Measurements from ENCODE around the gene ELAVL1.
"Not testable (repeated sequence)": the region's sequence is repeated elsewhere in the genome, so short reads cannot be mapped to it uniquely, and the experiment has no call there.

Gene ELAVL1

GRCh38 chr19:8005534-8006256 is at the start of gene ELAVL1:
Gene ELAVL1, minus strand, starts transcription at chr19:8005641. Its CDS starts 13,826 bp downstream, at chr19:7991815.
- peak; percentile 83 to 91 for DNase-seq (ENCODE audit: low read depth in 2 of 2)

- no peak for DNase-seq (ENCODE audit: low read depth in 2 of 2)
Observed at GRCh38 chr19:8054169-8054568, 48.7 kb upstream of the ELAVL1 start.

GRCh38 chr19:8052464-8052859 is 47.0 kb upstream of the ELAVL1 start, which contains the start of gene CCL25:
Gene CCL25, plus strand, starts transcription at chr19:8052760. Its CDS starts 290 bp downstream, at chr19:8053050.
- no peak for DNase-seq (ENCODE audit: low read depth in 2 of 2)

GRCh38 chr19:8050274-8051096 is 45.0 kb upstream of the ELAVL1 start:
- peak; percentile 77 to 94 for DNase-seq (ENCODE audit: low read depth in 2 of 2)

DNA sequence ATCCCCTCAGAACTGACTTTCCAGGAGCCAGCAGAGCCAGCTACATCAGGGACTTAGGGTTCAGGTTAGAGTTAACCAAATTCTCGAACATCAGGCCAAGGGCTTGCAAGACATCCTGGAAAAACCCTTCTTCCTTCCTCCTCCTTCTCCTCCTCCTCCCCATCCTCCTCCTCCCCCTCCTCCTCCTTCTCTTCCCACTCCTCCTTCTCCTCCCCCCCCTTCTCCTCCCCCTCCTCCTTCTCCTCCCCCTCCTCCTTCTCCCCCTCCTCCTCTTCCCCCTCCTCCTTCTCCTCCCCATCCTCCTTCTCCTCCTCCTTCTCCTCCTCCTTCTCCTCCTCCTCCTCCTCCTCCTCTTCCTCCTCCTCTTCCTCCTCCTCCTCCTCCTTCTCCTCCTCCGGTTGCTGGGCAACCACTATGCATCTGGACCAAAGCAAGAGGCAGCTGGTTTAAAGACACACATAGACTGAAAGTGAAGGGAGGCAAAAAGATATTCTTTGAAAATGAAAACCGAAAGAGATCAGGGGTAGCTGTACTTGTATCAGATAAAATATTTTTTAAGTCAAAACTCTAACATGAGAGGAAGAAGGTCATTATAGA is 41.2 kb upstream of the ELAVL1 start:
- no peak for DNase-seq (ENCODE audit: low read depth in 2 of 2)

DNA sequence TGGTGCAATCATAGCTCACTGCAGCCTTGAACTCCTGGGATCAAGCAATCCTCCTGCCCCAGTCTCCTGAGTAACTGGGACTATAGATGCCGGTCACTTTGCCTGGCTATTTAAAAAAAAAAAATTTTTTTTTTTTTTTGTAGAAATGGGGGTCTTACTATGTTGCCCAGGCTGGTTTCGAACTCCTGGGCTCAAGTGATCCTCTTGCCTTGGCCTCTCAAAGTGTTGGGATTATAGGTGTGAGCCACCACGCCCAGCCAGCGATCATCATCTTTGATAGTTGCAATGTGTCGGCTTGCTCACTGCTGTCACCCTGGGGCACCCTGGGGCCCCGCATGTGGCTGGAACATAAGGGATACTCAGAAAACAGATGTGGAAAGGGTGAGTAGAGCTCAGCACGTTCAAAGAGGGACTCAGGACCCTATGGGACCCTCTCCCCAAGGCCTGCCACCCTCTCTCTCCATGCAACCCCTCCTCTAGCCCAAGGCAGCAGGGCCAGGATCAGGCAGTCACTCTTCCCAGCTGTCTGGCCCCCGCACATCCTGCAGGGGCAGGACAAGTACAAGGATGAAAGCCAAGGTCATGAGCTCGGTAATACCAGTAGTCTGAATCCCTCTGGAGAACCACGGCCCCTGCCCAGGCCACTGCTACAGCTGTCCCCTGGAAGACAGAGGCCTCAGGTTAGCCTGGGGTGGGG is 40.6 kb upstream of the ELAVL1 start:
- no peak for DNase-seq (ENCODE audit: low read depth in 2 of 2)

- no peak for DNase-seq (ENCODE audit: low read depth in 2 of 2)
Observed at GRCh38 chr19:8044018-8044417, 38.6 kb upstream of the ELAVL1 start.

DNA sequence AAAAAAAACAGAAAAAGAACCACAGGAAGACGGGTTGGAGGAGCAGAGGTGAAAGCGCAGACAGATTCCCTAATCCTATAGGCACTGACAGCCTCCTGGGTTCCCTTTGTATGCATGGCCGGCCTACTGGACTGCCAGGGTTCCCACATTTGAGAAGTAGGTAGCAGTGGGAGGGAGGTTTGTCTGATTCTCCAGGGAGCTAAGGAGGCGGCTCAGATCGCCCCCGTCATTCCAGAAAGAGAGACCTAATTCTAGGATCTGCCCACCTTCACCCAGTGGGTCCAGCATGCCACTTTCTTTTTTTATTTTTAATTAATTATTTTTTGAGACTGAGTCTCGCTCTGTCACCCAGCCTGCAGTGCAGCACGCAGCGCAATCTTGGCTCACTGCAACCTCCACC is 37.5 kb upstream of the ELAVL1 start:
- DNase-seq (ENCODE audit: low read depth in 2 of 2): no peak

- DNase-seq (ENCODE audit: low read depth in 2 of 2): no peak
Observed at GRCh38 chr19:8041531-8041931, 36.1 kb upstream of the ELAVL1 start.

GRCh38 chr19:8039231-8039630 is 33.8 kb upstream of the ELAVL1 start:
- DNase-seq (ENCODE audit: low read depth in 2 of 2): no peak

GRCh38 chr19:8038815-8039214 is 33.4 kb upstream of the ELAVL1 start:
- no peak for DNase-seq (ENCODE audit: low read depth in 2 of 2)

DNA sequence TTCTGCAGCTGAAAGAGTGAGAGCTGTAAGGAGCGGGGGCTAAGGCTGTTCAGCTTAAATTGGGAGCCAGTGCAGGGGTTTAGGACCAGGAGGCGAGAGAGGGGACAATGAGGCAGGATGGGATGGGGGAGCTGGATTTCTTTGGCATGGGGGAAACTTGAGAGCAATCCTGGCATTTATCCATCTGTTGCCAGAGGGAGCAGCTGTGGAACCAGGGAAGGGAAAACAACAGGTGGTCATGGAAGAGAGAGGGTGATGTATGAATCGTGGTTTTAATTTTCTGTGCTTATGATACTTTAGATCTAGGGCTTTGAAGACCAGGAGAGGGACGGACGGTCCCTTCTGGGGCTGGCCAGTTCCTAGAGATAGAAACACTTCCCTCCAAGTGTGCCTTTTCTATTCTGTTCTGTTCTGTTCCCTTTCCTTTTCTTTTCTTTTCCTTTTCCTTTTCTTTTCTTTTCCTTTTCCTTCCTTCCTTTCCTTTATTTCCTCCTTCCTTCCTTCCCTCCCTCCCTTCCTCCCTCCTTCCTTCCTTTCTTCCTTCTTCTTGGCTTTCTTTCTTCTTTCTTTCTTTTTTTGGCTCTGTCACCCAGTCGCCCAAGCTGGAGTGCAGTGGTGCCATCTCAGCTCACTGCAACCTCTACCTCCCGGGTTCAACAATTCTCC is 31.1 kb upstream of the ELAVL1 start:
- no peak for DNase-seq (ENCODE audit: low read depth in 2 of 2)

GRCh38 chr19:8034178-8034525 is 28.7 kb upstream of the ELAVL1 start:
- DNase-seq (ENCODE audit: low read depth in 2 of 2): no peak

GRCh38 chr19:8033287-8034177 is 28.1 kb upstream of the ELAVL1 start:
- not testable (repeated sequence) for DNase-seq (ENCODE audit: low read depth in 2 of 2)

- DNase-seq (ENCODE audit: low read depth in 2 of 2): no peak
Observed at GRCh38 chr19:8030960-8031359, 25.5 kb upstream of the ELAVL1 start.

DNA sequence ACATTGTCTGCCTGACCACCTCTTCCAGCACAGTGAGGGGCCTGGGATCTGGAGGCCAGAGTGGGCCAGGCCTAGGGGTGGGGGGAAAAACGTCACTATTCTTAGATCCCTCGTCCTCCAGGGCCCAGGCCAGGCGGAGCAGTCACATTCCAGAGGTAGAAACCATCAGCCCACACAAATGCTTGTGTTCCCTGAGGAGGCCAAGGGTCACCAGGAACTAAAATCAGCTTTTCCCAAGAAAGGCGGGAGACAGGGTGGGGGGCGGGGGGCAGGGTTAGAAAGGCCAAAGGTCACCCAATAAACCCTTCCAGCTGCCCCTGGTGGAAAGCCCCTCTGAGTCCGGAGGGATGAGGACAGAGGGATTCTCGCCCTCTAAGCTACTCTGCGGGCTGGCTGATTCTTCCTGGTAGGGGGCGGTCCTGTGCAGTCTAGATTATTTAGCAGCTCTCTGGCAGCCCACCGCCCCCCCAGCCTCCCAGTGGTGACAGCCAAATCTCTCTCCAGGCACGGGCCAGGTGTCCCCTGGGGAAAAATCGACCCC is 23.6 kb upstream of the ELAVL1 start:
- no peak for DNase-seq (ENCODE audit: low read depth in 2 of 2)

- no peak for DNase-seq (ENCODE audit: low read depth in 2 of 2)
Observed at GRCh38 chr19:8025316-8025715, 19.9 kb upstream of the ELAVL1 start.

DNA sequence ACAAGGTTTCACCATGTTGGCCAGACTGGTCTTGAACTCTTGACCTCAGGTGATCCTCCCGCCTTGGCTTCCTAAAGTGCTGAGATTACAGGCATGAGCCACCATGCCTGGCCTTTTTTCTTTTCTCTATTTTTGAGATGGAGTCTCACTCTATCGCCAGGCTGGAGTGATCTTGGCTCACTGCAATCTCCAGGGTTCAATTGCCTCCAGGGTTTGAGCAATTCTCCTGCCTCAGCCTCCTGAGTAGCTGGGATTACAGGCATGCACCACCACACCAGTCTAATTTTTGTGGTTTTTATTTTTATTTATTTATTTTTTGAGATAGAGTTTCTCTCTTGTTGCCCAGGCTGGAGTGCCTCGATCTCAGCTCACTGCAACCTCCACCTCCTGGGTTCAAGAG is 18.8 kb upstream of the ELAVL1 start:
- not testable (repeated sequence) for DNase-seq (ENCODE audit: low read depth in 2 of 2)

DNA sequence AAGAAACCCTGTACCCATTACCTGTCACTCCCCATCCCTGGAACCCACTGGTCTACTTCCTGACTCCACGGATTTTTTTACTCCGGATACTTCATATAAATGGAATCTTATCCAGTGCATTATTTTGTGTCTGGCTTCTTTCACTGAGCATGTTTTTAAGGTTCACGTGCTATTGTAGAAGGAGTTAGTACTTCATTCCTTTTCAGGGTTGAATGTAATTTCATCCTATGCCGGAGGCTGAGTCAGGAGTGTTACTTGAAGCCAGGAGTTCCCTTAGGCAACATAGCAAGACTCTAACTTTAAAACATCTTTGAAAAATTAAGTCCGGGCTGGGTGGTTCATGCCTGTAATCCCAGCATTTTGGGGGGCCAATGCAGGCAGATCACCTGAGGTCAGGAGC is 17.9 kb upstream of the ELAVL1 start:
- no peak for DNase-seq (ENCODE audit: low read depth in 2 of 2)

- DNase-seq (ENCODE audit: low read depth in 2 of 2): no peak
Observed at GRCh38 chr19:8022275-8022674, 16.8 kb upstream of the ELAVL1 start.

Data from stimulated activated CD8-positive, alpha-beta memory T cell treated with anti-CD3 and anti-CD28 coated beads, Interleukin-2, amount 100 ng/mL, for 48 hours (primary cell).